NCI-H748 (cell line): ENCODE data around the gene NSUN4.
"Not testable (repeated sequence)": the region's sequence is repeated elsewhere in the genome, so short reads cannot be mapped to it uniquely, and the experiment has no call there.

ENCODE experiments used
- DNase-seq: peaks from one replicate; lab custom pipeline; 2025; ENCODE audit not compliant: unreplicated experiment; lab: John Stamatoyannopoulos, UW

NSUN4 gene

GRCh38 chr1:46340404-46341221 lies at the start of gene NSUN4:
TSS of gene NSUN4 (plus strand) at chr1:46340807. CDS start at chr1:46340827, 20 bp downstream.
- DNase-seq = peak; percentile 95

GRCh38 chr1:46295306-46295705 lies 45.3 kb upstream of the NSUN4 start:
- no peak for DNase-seq

- DNase-seq = no peak
Observed at GRCh38 chr1:46298387-46298786, 42.2 kb upstream of the NSUN4 start.

GRCh38 chr1:46300673-46301405 lies 39.8 kb upstream of the NSUN4 start:
- DNase-seq = no peak

- DNase-seq = no peak
Observed at GRCh38 chr1:46301406-46301807, 39.2 kb upstream of the NSUN4 start.

- DNase-seq = peak; percentile 58
Observed at GRCh38 chr1:46301808-46302640, 38.6 kb upstream of the NSUN4 start.

- DNase-seq = peak; percentile 61
Observed at GRCh38 chr1:46302641-46303037, 38.0 kb upstream of the NSUN4 start.

- DNase-seq = peak; percentile 96
Observed at GRCh38 chr1:46303038-46303871, 37.4 kb upstream of the NSUN4 start, which contains the start of the genes LRRC41 and UQCRH. TSS of gene LRRC41 (minus strand) at chr1:46303616. CDS start at chr1:46303322, 294 bp downstream. TSS of gene UQCRH (plus strand) at chr1:46303698. CDS start at chr1:46303767, 69 bp downstream.

GRCh38 chr1:46303872-46304326 lies 36.7 kb upstream of the NSUN4 start:
- DNase-seq = no peak

- no peak for DNase-seq
Observed at GRCh38 chr1:46306159-46306530, 34.5 kb upstream of the NSUN4 start.

GRCh38 chr1:46309401-46310159 lies 31.0 kb upstream of the NSUN4 start:
- no peak for DNase-seq

GRCh38 chr1:46310321-46310720 lies 30.3 kb upstream of the NSUN4 start:
- DNase-seq = no peak

- no peak for DNase-seq
Observed at GRCh38 chr1:46315669-46316403, 24.8 kb upstream of the NSUN4 start.

- DNase-seq = no peak
Observed at GRCh38 chr1:46317323-46317722, 23.3 kb upstream of the NSUN4 start.

GRCh38 chr1:46319301-46319700 lies 21.3 kb upstream of the NSUN4 start:
- not testable (repeated sequence) for DNase-seq

- DNase-seq = not testable (repeated sequence)
Observed at GRCh38 chr1:46319960-46320914, 20.4 kb upstream of the NSUN4 start.

GRCh38 chr1:46322191-46322590 lies 18.4 kb upstream of the NSUN4 start:
- not testable (repeated sequence) for DNase-seq
